ENCODE measurements around the gene ACTC1.
"Not testable (repeated sequence)": the region's sequence is repeated elsewhere in the genome, so short reads cannot be mapped to it uniquely, and the experiment has no call there.

The ACTC1 gene

GRCh38 chr15:34795267-34796081, at the start of gene ACTC1:
Gene ACTC1, minus strand, starts transcription at chr15:34795549. Its CDS starts 741 bp downstream, at chr15:34794808.
- peak in 7 of 56 donors; percentile 3 to 37 (median 16) for DNase-seq

GRCh38 chr15:34841262-34841725, 45.9 kb upstream of the ACTC1 start:
- peak in 1 of 56 donors; percentile 11 for DNase-seq

GRCh38 chr15:34838282-34838681, 42.9 kb upstream of the ACTC1 start:
- no peak for DNase-seq

GRCh38 chr15:34837246-34838016, 42.1 kb upstream of the ACTC1 start:
- no peak for DNase-seq

GRCh38 chr15:34828145-34828911, 33.0 kb upstream of the ACTC1 start:
- no peak for DNase-seq

GRCh38 chr15:34821831-34822230, 26.5 kb upstream of the ACTC1 start:
- DNase-seq = no peak

- no peak for DNase-seq
Observed at GRCh38 chr15:34820110-34820509, 24.8 kb upstream of the ACTC1 start.

- DNase-seq = no peak
Observed at GRCh38 chr15:34818526-34818925, 23.2 kb upstream of the ACTC1 start.

- DNase-seq = no peak
Observed at GRCh38 chr15:34815836-34816235, 20.5 kb upstream of the ACTC1 start.

GRCh38 chr15:34813446-34814190, 18.3 kb upstream of the ACTC1 start:
- no peak for DNase-seq

GRCh38 chr15:34812868-34813365, 17.6 kb upstream of the ACTC1 start:
- DNase-seq = not testable (repeated sequence)

- no peak for DNase-seq
Observed at GRCh38 chr15:34812369-34812768, 17.0 kb upstream of the ACTC1 start.

GRCh38 chr15:34810443-34811129, 15.2 kb upstream of the ACTC1 start:
- DNase-seq = no peak

- DNase-seq = no peak
Observed at GRCh38 chr15:34809186-34809585, 13.8 kb upstream of the ACTC1 start.

GRCh38 chr15:34808016-34808415, 12.7 kb upstream of the ACTC1 start:
- no peak for DNase-seq

- not testable (repeated sequence) for DNase-seq
Observed at GRCh38 chr15:34807241-34807640, 11.9 kb upstream of the ACTC1 start.

- DNase-seq = no peak
Observed at GRCh38 chr15:34804776-34805175, 9.4 kb upstream of the ACTC1 start.

GRCh38 chr15:34804113-34804512, 8.8 kb upstream of the ACTC1 start:
- DNase-seq = no peak

GRCh38 chr15:34802803-34803750, 7.7 kb upstream of the ACTC1 start:
- DNase-seq = no peak

Measured in amygdala (tissue), 56 donors.